Keratinocyte (primary cell): ENCODE data around the gene FAM107B. TPM values are rescaled to one million over a fixed set of nuclear protein-coding genes. Genes with fewer than 3 reads are reported as not detected.

ENCODE experiments used
- DNase-seq: peaks from one replicate; pipeline ENCODE4 v3.0.0-alpha.2; 2011; ENCODE audit warnings: low read depth, missing footprints, low spot score
- FAIRE-seq: peaks from 2 replicates; lab custom pipeline; 2011; peaks lifted over from hg19 to GRCh38; lab: Jason Lieb, UNC
- H2AFZ ChIP-seq: 2 replicates; pipeline ENCODE4 v1.6.0; 2012; ENCODE audit warnings: low read length, control low read depth, inconsistent platforms; ENCODE audit not compliant: control insufficient read depth
- H3K27ac ChIP-seq: 2 replicates; pipeline ENCODE4 v1.5.1; 2011; ENCODE audit warnings: low read length; ENCODE audit not compliant: control insufficient read depth, insufficient read depth
- H3K27me3 ChIP-seq: 3 replicates; pipeline ENCODE4 v1.6.0; 2011; ENCODE audit warnings: low read length; ENCODE audit not compliant: control insufficient read depth, insufficient read depth; ENCODE audit errors: extremely low read depth
- H3K36me3 ChIP-seq, 2 experiments: 2 replicates in 1 of 2; 3 replicates in 1 of 2; pipeline ENCODE4 v1.5.1; 2011; ENCODE audit warnings: low read length in 2 of 2, mild to moderate bottlenecking in 1 of 2; ENCODE audit not compliant: control insufficient read depth in 2 of 2, insufficient read depth in 2 of 2; ENCODE audit errors: extremely low read depth in 1 of 2
- H3K4me1 ChIP-seq: 3 replicates; pipeline ENCODE4 v1.5.1; 2011; ENCODE audit warnings: low read length; ENCODE audit not compliant: control insufficient read depth, insufficient read depth; ENCODE audit errors: extremely low read depth
- H3K4me2 ChIP-seq: 3 replicates; pipeline ENCODE4 v1.6.0; 2011; ENCODE audit warnings: low read depth, low read length; ENCODE audit not compliant: control insufficient read depth, insufficient read depth; ENCODE audit errors: extremely low read depth
- H3K4me3 ChIP-seq, 3 experiments: fragments of 200-600 bp in 1 of 3; sonication (generic) in 1 of 3; 2 replicates in 2 of 3; 3 replicates in 1 of 3; pipeline ENCODE4 v1.5.1; 2011 to 2016; ENCODE audit warnings: low read length in 3 of 3, mild to moderate bottlenecking in 3 of 3, control low read depth in 2 of 3, inconsistent platforms in 1 of 3, low read depth in 1 of 3, mixed read lengths in 1 of 3, mixed run types in 1 of 3, moderate library complexity in 1 of 3; ENCODE audit not compliant: control insufficient read depth in 2 of 3, insufficient read depth in 2 of 3; ENCODE audit errors: extremely low read depth in 1 of 3
- H3K79me2 ChIP-seq: 2 replicates; pipeline ENCODE4 v1.6.0; 2012; ENCODE audit warnings: low read length; ENCODE audit not compliant: control insufficient read depth, insufficient read depth
- H3K9ac ChIP-seq: 3 replicates; pipeline ENCODE4 v1.6.0; 2011; ENCODE audit warnings: low read length; ENCODE audit not compliant: control insufficient read depth, insufficient read depth; ENCODE audit errors: extremely low read depth
- H3K9me1 ChIP-seq: 3 replicates; pipeline ENCODE4 v1.6.0; 2011; ENCODE audit warnings: low read length; ENCODE audit not compliant: control insufficient read depth, insufficient read depth; ENCODE audit errors: extremely low read depth
- H3K9me3 ChIP-seq: 2 replicates; pipeline ENCODE4 v1.5.1; 2012; ENCODE audit warnings: low read depth, low read length; ENCODE audit not compliant: control insufficient read depth
- H4K20me1 ChIP-seq: 3 replicates; pipeline ENCODE4 v1.6.0; 2011; ENCODE audit warnings: low read length; ENCODE audit not compliant: control insufficient read depth, insufficient read depth; ENCODE audit errors: extremely low read depth
- EZH2 ChIP-seq: IDR thresholded peaks from one replicate; pipeline ENCODE4 v1.6.1; 2012; ENCODE audit warnings: inconsistent platforms, mild to moderate bottlenecking, low read length, moderate library complexity
- dilution Hi-C: fragments of 300-500 bp; cut with MboI; formaldehyde crosslinking; loops from one replicate; pipeline ENCODE4 v1.7.0; 2020; ENCODE audit warnings: low sequenced_read_pairs; ENCODE audit not compliant: extremely low pct_ligation_motif_present
- polyA plus RNA-seq, 5 experiments: library from polyadenylated mRNA; depleted of rRNA in 3 of 5; stranded (reverse) in 3 of 5; stranded (forward) in 1 of 5; unstranded in 1 of 5; fragments of >200 nt; gene quantifications; 1 replicate in 1 of 5; 2 replicates in 3 of 5; 3 replicates in 1 of 5; pipeline versions ENCODE4 v1.2.1 to v1.2.3, GENCODE V29; 2011 to 2012; ENCODE audit warnings: missing spikeins in 2 of 5, low read depth in 1 of 5, low replicate concordance in 1 of 5
- TF ChIP-seq, protein P1 (sequence below), 3 experiments: IDR thresholded peaks in 1 of 3; conservative IDR thresholded peaks in 1 of 3; optimal IDR thresholded peaks in 1 of 3; 2 replicates in 2 of 3; 3 replicates in 1 of 3; pipeline versions ENCODE3 to v1.5.1; 2011; ENCODE audit warnings: low read length in 3 of 3, mild to moderate bottlenecking in 3 of 3, moderate library complexity in 2 of 3, control low read depth in 1 of 3, inconsistent platforms in 1 of 3; ENCODE audit not compliant: insufficient read depth in 2 of 3; ENCODE audit errors: extremely low read depth in 1 of 3

The FAM107B gene
- polyA plus RNA-seq, 1 donor (not counting 4 experiments of a cell fraction or from before 2014, with no cell fraction given) = 8.7 TPM

GRCh38 chr10:14572811-14573210 lies 201.9 kb downstream of the FAM107B start:
- FAIRE-seq (no peak), DNase-seq (no peak)
- Histone ChIP-seq H3K9me3 (no peaks in the 10 kb centered on the region), H3K79me2 (peaks cover 20% of the 10 kb centered on the region), H2AFZ (no peak overlapping the region), H3K9ac (no peak overlapping the region), H3K4me1 (peaks cover 25% of the 10 kb centered on the region), H3K27me3 (no peaks in the 10 kb centered on the region), H3K9me1 (peaks cover 2% of the 10 kb centered on the region), H4K20me1 (peaks cover 2% of the 10 kb centered on the region), H3K36me3 (peaks cover 0 to 3% of the 10 kb centered on the region in 2 experiments), H3K4me2 (no peak overlapping the region), H3K4me3 (no peak overlapping the region), H3K27ac (no peak overlapping the region)
- dilution Hi-C loops = no loop called here
- TF ChIP-seq, protein P1, sequence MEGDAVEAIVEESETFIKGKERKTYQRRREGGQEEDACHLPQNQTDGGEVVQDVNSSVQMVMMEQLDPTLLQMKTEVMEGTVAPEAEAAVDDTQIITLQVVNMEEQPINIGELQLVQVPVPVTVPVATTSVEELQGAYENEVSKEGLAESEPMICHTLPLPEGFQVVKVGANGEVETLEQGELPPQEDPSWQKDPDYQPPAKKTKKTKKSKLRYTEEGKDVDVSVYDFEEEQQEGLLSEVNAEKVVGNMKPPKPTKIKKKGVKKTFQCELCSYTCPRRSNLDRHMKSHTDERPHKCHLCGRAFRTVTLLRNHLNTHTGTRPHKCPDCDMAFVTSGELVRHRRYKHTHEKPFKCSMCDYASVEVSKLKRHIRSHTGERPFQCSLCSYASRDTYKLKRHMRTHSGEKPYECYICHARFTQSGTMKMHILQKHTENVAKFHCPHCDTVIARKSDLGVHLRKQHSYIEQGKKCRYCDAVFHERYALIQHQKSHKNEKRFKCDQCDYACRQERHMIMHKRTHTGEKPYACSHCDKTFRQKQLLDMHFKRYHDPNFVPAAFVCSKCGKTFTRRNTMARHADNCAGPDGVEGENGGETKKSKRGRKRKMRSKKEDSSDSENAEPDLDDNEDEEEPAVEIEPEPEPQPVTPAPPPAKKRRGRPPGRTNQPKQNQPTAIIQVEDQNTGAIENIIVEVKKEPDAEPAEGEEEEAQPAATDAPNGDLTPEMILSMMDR (optimal IDR thresholded peaks at IDR 0.05 in 1 of 3, IDR thresholded peaks at IDR 0.05 in 1 of 3, conservative IDR thresholded peaks at IDR 0.05 in 1 of 3; ENCODE audit: extremely low read depth in 1 of 3, insufficient read depth in 2 of 3, low read length in 3 of 3) = no peak
- no peak for TF ChIP-seq EZH2

GRCh38 chr10:14571866-14572507 lies 202.7 kb downstream of the FAM107B start:
- H3K27me3 ChIP-seq = no peaks in the 10 kb centered on the region
- DNase-seq = no peak
- no peak overlapping the region for H3K9ac ChIP-seq
- H3K4me1 ChIP-seq = peaks cover 25% of the 10 kb centered on the region
- no peak overlapping the region for H3K4me2 ChIP-seq
- H3K36me3 ChIP-seq = peaks cover 0 to 3% of the 10 kb centered on the region in 2 experiments
- dilution Hi-C loops = no loop called here
- FAIRE-seq = no peak
- H3K9me1 ChIP-seq = peaks cover 2% of the 10 kb centered on the region
- no peak overlapping the region for H3K27ac ChIP-seq
- no peak overlapping the region for H2AFZ ChIP-seq
- peaks cover 2% of the 10 kb centered on the region for H4K20me1 ChIP-seq
- no peaks in the 10 kb centered on the region for H3K9me3 ChIP-seq
- TF ChIP-seq, protein P1 (optimal IDR thresholded peaks at IDR 0.05 in 1 of 3, IDR thresholded peaks at IDR 0.05 in 1 of 3, conservative IDR thresholded peaks at IDR 0.05 in 1 of 3; ENCODE audit: extremely low read depth in 1 of 3, insufficient read depth in 2 of 3, low read length in 3 of 3) = no peak
- no peak for TF ChIP-seq EZH2
- H3K79me2 ChIP-seq = peaks cover 20% of the 10 kb centered on the region
- H3K4me3 ChIP-seq = no peak overlapping the region
